Measurements from ENCODE around the gene THSD7A. TPM values are rescaled to one million over a fixed set of nuclear protein-coding genes. Genes with fewer than 3 reads are reported as not detected.

The THSD7A gene
- polyA plus RNA-seq, 1 donor from 2014 or later = 18.5 TPM

- Histone ChIP-seq H3K27me3 (ENCODE audit: insufficient read depth, low read depth, low read length) (no peaks in the 10 kb centered on the region), H3K27ac (ENCODE audit: low read length) (no peak overlapping the region), H3K4me3 (ENCODE audit: low read length) (no peak overlapping the region), H3K4me2 (ENCODE audit: low read length) (no peak overlapping the region), H3K79me2 (replicated peaks; ENCODE audit: insufficient read depth, low read length) (no peaks in the 10 kb centered on the region), H3K9ac (ENCODE audit: low read length) (no peak overlapping the region), H2AFZ (ENCODE audit: low read depth, low read length) (no peak overlapping the region), H3K36me3 (ENCODE audit: insufficient read depth, low read length) (no peaks in the 10 kb centered on the region), H3K9me3 (ENCODE audit: low read length) (no peaks in the 10 kb centered on the region), H4K20me1 (ENCODE audit: insufficient read depth) (no peaks in the 10 kb centered on the region), H3F3A (ENCODE audit: insufficient read depth, low read length, poor library complexity, severe bottlenecking) (no peaks in the 10 kb centered on the region), H3K9me2 (ENCODE audit: insufficient read depth, low read length) (no peaks in the 10 kb centered on the region)
- no peak for TF ChIP-seq MXI1 (conservative IDR thresholded peaks at IDR 0.05; ENCODE audit: poor library complexity, severe bottlenecking)
- TF ChIP-seq CTCF (IDR thresholded peaks at IDR 0.05; ENCODE audit: poor library complexity, severe bottlenecking) = no peak
- no peak for TF ChIP-seq POLR2AphosphoS5 (IDR thresholded peaks at IDR 0.05)
- no peak for TF ChIP-seq RAD21 (conservative IDR thresholded peaks at IDR 0.05)
- TF ChIP-seq EP300 (conservative IDR thresholded peaks at IDR 0.05; ENCODE audit: poor library complexity, severe bottlenecking) = no peak
- no peak for TF ChIP-seq EZH2 (IDR thresholded peaks at IDR 0.05; ENCODE audit: borderline replicate concordance, insufficient read depth, low read length, poor library complexity, severe bottlenecking)
These were observed 298.7 kb downstream of the THSD7A start for GRCh38 chr7:11533229-11533820.

- Histone ChIP-seq H4K20me1 (ENCODE audit: insufficient read depth) (no peaks in the 10 kb centered on the region), H3K4me3 (ENCODE audit: low read length) (no peak overlapping the region), H3K79me2 (replicated peaks; ENCODE audit: insufficient read depth, low read length) (no peaks in the 10 kb centered on the region), H3K9ac (ENCODE audit: low read length) (no peak overlapping the region), H3K27me3 (ENCODE audit: insufficient read depth, low read depth, low read length) (no peaks in the 10 kb centered on the region), H3K27ac (ENCODE audit: low read length) (no peak overlapping the region), H3K9me2 (ENCODE audit: insufficient read depth, low read length) (no peaks in the 10 kb centered on the region), H3K36me3 (ENCODE audit: insufficient read depth, low read length) (no peaks in the 10 kb centered on the region), H3K4me2 (ENCODE audit: low read length) (no peak overlapping the region), H3K9me3 (ENCODE audit: low read length) (no peaks in the 10 kb centered on the region), H3F3A (ENCODE audit: insufficient read depth, low read length, poor library complexity, severe bottlenecking) (no peaks in the 10 kb centered on the region), H2AFZ (ENCODE audit: low read depth, low read length) (no peak overlapping the region)
- TF ChIP-seq EZH2 (IDR thresholded peaks at IDR 0.05; ENCODE audit: borderline replicate concordance, insufficient read depth, low read length, poor library complexity, severe bottlenecking) (no peak), REST (IDR thresholded peaks at IDR 0.05; ENCODE audit: borderline replicate concordance) (no peak), RAD21 (conservative IDR thresholded peaks at IDR 0.05) (no peak), TAF1 (IDR thresholded peaks at IDR 0.05; ENCODE audit: low read depth) (no peak), POLR2AphosphoS5 (IDR thresholded peaks at IDR 0.05) (no peak)
These were observed 302.6 kb downstream of the THSD7A start for GRCh38 chr7:11529382-11529781.

GRCh38 chr7:11527707-11528106, 304.3 kb downstream of the THSD7A start:
- Histone ChIP-seq H4K20me1 (ENCODE audit: insufficient read depth) (no peaks in the 10 kb centered on the region), H3K79me2 (replicated peaks; ENCODE audit: insufficient read depth, low read length) (no peaks in the 10 kb centered on the region), H3K36me3 (ENCODE audit: insufficient read depth, low read length) (peaks cover 3% of the 10 kb centered on the region), H3F3A (ENCODE audit: insufficient read depth, low read length, poor library complexity, severe bottlenecking) (no peaks in the 10 kb centered on the region), H2AFZ (ENCODE audit: low read depth, low read length) (no peak overlapping the region), H3K9me3 (ENCODE audit: low read length) (no peaks in the 10 kb centered on the region), H3K27ac (ENCODE audit: low read length) (no peak overlapping the region), H3K9ac (ENCODE audit: low read length) (no peak overlapping the region), H3K27me3 (ENCODE audit: insufficient read depth, low read depth, low read length) (no peaks in the 10 kb centered on the region), H3K4me2 (ENCODE audit: low read length) (no peak overlapping the region), H3K9me2 (ENCODE audit: insufficient read depth, low read length) (no peaks in the 10 kb centered on the region), H3K4me3 (ENCODE audit: low read length) (no peak overlapping the region)
- TF ChIP-seq EZH2 (IDR thresholded peaks at IDR 0.05; ENCODE audit: borderline replicate concordance, insufficient read depth, low read length, poor library complexity, severe bottlenecking) = no peak
- TF ChIP-seq RAD21 (conservative IDR thresholded peaks at IDR 0.05) = no peak
- TF ChIP-seq MXI1 (conservative IDR thresholded peaks at IDR 0.05; ENCODE audit: poor library complexity, severe bottlenecking) = no peak
- no peak for TF ChIP-seq REST (IDR thresholded peaks at IDR 0.05; ENCODE audit: borderline replicate concordance)
- no peak for TF ChIP-seq EP300 (conservative IDR thresholded peaks at IDR 0.05; ENCODE audit: poor library complexity, severe bottlenecking)
- TF ChIP-seq POLR2AphosphoS5 (IDR thresholded peaks at IDR 0.05) = no peak
- TF ChIP-seq SMC3 (conservative IDR thresholded peaks at IDR 0.05; ENCODE audit: poor library complexity) = no peak
- no peak for TF ChIP-seq CTCF (IDR thresholded peaks at IDR 0.05; ENCODE audit: poor library complexity, severe bottlenecking)
- no peak for TF ChIP-seq TAF1 (IDR thresholded peaks at IDR 0.05; ENCODE audit: low read depth)
